Vagina (tissue), 2 donors: ENCODE measurements around the gene ADAP2.

Experiments
- CTCF ChIP-seq, 3 experiments: fragments of 450-650 bp in 2 of 3; fragments of 200-600 bp in 1 of 3; sonication (generic) in 1 of 3; IDR thresholded peaks; one replicate each; pipeline ENCODE4 v1.5.1; 2017 to 2019; ENCODE audit warnings: antibody characterized with exemption in 3 of 3, mild to moderate bottlenecking in 2 of 3, moderate library complexity in 2 of 3
- POLR2A ChIP-seq, 2 donors: fragments of 450-650 bp; IDR thresholded peaks; one replicate each; pipeline ENCODE4 v1.6.1; 2017; ENCODE audit warnings: antibody characterized with exemption in 2 of 2, mild to moderate bottlenecking in 2 of 2, moderate library complexity in 2 of 2
- POLR2AphosphoS5 ChIP-seq, 2 donors: sonication (generic); formaldehyde crosslinking; IDR thresholded peaks; one replicate each; pipeline ENCODE4 v1.9.0; 2017; ENCODE audit warnings: antibody characterized with exemption in 2 of 2, mild to moderate bottlenecking in 2 of 2, low read depth in 1 of 2; ENCODE audit not compliant: insufficient read depth in 1 of 2

- TF ChIP-seq CTCF (IDR thresholded peaks at IDR 0.05): no peak
- TF ChIP-seq POLR2AphosphoS5 (IDR thresholded peaks at IDR 0.05; ENCODE audit: insufficient read depth in 1 of 2, low read depth in 1 of 2): no peak
- TF ChIP-seq POLR2A (IDR thresholded peaks at IDR 0.05): no peak
Observed at GRCh38 chr17:30975042-30975820, 53.5 kb downstream of the ADAP2 start.
